Lung microvascular endothelial cell (primary cell): Measurements from ENCODE around the gene PPFIA1. TPM values are rescaled to one million over a fixed set of nuclear protein-coding genes. Genes with fewer than 3 reads are reported as not detected.
A peak's percentile ranks its signal among the peaks of the same experiment; 100 is the strongest.

ENCODE experiments used
- DNase-seq, 2 donors: peaks; one replicate each; pipeline versions ENCODE4 v3.0.0 to v3.0.0-alpha.2; 2010; ENCODE audit warnings: low read depth in 2 of 2
- total RNA-seq: library from RNA; depleted of rRNA; stranded (reverse); fragments of >200 nt; gene quantifications from 2 replicates; pipeline ENCODE4 v1.2.1, GENCODE V29; 2014

Gene PPFIA1
- total RNA-seq, 1 donor from 2014 or later: 32.7 TPM

DNA sequence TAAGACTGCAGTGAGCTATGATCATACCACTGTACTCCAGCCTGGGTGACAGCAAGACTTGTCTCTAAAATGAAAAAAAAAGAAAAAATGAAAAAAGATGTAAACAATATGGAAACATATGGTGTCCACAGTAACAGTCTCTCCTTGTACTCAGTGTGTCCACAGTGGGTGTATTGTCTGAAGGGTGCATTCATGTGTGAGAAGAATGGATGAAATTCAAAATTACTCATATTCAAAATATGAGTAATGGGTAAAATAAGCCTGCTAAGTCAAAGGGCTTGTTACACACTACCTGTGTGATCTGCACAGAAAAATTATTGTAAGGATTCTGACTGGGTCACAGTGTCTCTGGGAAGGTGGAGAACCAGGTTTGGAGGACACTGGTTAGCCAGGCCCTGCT is 26.9 kb downstream of the PPFIA1 start:
- no peak for DNase-seq

DNA sequence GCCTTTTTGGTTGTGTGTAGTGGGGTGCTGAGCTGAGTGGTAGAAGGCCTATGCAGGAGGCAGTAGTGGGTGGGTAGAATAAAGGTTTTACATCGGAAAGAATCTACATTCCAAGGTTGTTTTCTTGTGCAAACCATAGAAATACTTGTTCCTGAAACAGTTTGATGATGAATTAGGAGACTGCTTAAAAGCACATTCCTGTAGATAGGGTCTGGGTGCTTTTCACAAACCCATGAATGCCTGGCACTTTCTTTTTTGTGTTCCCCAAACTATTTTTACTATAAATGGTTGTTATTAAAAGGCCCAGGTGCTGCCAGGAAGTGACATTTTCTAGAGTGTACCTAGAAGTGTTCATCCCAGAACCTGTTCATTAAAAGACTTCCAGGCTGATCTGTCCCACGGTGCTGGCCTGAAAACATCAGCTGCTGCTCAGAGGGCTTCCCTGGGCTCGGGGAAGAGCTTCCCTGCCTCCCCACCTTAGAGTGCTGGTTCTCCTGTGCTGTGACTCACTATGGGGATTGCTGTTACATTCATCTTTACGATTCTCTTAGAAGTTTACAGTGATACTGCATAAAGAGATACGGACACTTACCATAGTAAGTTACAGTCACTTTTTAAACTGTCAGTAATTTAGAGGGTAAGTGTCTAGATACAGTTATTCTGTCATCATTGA is 27.9 kb downstream of the PPFIA1 start:
- DNase-seq: no peak

GRCh38 chr11:70299636-70300035 is 29.1 kb downstream of the PPFIA1 start:
- no peak for DNase-seq

- DNase-seq: no peak
Measured at GRCh38 chr11:70301191-70301590, 30.7 kb downstream of the PPFIA1 start.

GRCh38 chr11:70301721-70302418 is 31.4 kb downstream of the PPFIA1 start:
- no peak for DNase-seq

DNA sequence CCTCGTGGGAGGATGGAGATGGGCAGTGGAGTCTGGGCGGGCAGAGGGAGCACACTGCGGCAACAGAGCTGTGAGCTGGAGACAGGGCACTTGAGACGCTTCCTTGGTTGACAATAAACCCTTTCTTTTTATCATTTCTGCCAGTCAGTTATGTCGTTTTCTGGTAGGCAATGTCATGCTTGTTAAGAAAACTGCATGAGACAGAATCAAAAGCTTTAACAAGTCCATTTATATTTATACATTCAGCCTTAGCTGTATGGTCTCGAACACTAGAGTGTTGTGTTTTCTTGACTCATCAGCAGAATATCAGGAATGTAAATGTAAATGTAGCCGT is 31.9 kb downstream of the PPFIA1 start:
- DNase-seq: no peak

DNA sequence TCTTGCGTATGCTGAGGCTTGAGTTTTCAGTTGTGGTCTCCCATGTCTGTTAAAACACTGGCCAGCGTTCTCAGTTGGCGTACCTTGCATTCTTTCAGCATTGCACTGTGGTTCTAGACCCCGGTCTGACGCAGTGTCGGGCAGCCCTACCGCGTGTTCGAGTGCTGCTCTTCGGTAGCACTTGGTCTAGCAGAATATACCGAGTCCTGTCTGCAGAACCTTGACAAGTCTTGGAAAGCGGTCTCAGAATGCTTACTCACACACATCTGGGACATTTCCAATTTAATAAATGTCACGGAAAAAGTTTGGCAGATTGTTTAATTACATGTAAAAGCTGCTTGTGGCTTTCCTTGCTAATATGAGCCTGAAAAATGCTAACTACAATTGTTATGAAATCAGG is 32.6 kb downstream of the PPFIA1 start:
- no peak for DNase-seq

- DNase-seq: no peak
Measured at GRCh38 chr11:70304208-70304603, 33.7 kb downstream of the PPFIA1 start.

DNA sequence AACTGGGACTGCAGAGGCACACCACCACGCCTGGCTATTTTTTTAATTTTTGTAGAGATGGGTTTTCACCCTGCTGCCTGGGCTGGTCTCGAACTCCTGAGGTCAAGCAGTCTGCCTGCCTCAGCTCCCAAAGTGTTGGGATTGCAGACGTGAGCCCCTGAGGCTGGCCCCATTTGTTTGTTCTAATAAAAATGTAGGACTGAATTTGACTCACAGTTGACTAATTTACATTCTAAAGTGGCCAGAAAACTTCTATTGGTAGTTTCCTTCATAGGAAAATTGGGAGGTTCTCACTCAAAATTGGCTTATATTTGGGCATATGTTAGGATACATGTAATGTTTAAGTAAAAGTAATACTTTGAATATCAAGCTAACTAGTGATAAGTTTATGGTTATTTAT is 35.0 kb downstream of the PPFIA1 start:
- no peak for DNase-seq

DNA sequence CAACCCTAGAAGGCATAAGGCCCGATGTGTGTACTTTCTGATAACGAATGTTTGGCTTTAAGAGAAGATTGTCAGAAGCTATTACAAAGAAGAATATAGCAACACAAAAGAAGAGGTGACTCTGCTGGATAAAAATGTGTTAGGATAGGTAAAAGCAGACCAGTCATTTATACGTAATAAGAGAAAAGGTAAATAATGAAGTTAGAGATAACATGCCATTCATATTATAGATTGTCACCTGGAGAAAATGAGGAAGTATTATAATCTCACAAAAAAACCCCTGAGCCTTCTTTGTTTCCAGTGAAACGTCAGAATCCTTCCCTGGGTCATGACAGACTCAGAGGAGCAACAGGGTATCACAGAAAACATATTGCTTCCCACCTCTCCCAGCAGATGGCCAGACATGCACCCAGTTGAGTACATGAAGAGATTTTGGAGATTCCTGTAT is 36.1 kb downstream of the PPFIA1 start:
- DNase-seq: peak in 1 of 2 donors; percentile 18

DNA sequence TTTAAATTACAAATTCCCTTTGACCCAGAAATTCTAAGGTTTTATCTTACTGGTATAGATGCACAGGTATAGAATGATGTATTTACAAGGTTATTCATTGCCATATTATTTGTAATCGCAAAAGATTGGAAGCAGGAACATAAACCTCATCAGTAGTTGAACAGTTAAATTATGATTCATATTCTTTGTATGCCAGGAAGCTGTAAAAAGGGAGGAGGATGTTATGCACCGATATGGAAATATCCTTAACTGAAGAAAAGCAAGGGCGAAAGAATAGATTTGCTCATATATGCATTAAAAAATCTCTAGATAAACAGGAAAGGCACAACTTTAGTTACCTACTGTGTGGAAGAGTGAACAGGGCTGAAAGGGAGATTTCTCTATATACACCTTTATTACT is 36.7 kb downstream of the PPFIA1 start:
- DNase-seq: peak; percentile 53 to 71

- no peak for DNase-seq
Measured at GRCh38 chr11:70311616-70312015, 41.1 kb downstream of the PPFIA1 start.

GRCh38 chr11:70312401-70313357 is 42.2 kb downstream of the PPFIA1 start:
- DNase-seq: no peak

GRCh38 chr11:70313945-70314344 is 43.5 kb downstream of the PPFIA1 start:
- no peak for DNase-seq

DNA sequence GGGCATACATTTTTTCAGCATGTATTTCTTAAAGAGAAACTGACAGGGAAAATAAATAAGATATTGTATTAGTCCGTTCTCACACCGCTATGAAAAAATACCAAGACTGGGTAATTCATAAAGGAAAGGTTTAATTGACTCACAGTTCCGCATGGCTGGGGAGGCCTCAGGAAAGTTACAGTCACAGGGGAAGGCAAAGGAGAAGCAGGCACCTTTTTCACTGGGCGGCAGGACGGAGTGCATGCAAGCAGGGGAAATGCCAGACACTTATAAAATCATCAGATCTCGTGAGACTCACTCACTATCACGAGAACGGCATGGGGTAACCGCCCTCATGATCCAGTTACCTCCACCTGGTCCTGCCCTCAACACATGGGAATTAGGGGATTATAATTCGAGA is 44.2 kb downstream of the PPFIA1 start:
- peak in 1 of 2 donors; percentile 20 for DNase-seq

- DNase-seq: peak in 1 of 2 donors; percentile 27
Measured at GRCh38 chr11:70315716-70316115, 45.2 kb downstream of the PPFIA1 start.

DNA sequence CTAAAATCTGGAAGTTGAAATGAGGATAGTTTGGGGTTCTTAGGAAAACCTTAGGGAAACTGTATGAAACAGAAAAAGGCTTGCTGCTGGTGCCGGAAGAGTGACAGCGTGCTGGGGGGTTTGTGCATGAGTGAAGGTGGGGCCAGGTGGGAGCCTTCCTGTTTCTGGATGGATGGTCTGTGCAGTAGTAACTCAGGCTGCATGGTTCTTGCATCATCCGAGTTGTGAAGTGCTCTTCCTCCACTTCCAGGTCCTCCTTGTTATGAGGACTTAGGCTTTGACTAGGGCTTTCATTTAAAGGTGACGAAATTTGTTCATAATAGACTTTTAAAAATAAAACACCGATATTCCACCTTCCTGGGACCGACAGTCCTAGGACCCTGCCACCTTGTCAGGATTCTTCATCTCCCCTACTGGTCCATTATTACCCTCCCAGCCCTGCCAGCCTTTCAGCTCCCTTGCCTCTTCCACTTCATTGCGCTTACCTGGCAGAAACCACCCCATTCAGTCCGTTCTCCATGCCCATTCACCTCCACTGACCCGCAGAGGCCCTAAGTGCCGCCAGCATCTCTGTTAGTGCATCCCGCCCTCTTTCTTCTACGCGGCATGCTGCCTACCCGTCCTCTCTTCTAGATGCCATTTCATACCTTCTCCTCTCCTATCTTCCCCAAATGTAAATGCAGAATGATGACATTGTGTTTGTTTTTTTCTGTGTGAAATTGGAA is 47.3 kb downstream of the PPFIA1 start:
- no peak for DNase-seq

DNA sequence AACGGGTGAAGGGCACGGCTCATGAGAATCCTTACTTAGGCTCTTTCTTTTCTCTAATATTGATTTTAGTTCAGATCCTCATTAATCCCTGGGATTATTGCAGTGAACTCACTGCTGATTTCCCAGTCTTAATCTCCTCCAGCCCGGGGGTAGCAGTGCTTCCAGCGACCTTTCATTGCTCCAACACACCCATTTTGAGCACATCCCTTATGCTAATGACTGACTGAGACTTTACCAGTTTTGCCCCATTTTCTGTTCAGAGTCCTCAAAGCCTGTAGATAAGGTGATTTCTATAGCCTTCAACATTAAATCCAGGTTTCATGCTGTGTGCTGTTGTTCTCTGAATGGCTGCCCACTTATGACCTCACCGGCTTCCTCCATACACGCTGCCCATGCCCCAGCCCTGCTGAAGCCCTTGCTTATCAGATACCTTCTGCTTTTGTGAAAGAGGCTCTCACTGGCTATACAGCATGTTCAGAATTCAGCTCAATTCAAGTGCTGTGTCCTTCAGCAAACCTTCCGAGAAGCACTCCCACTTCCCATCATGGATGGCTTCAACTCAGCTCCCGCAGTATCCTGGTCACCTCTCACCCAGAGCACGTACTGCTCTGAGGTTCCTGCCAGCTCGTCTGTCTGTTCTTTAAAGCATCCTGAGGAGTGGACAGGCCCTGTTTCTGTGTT is 49.0 kb downstream of the PPFIA1 start:
- DNase-seq: peak in 1 of 2 donors; percentile 55

GRCh38 chr11:70322666-70323065 is 52.2 kb downstream of the PPFIA1 start:
- DNase-seq: no peak

- peak in 1 of 2 donors; percentile 29 for DNase-seq
Measured at GRCh38 chr11:70323806-70324205, 53.3 kb downstream of the PPFIA1 start.
